Transverse colon (tissue), 4 donors: ENCODE measurements around the gene FAM241A. TPM values are rescaled to one million over a fixed set of nuclear protein-coding genes. Genes with fewer than 3 reads are reported as not detected.

Experiments used
- DNase-seq: peaks from one replicate; pipeline ENCODE4 v3.0.0-alpha.2; 2019
- H3K27ac ChIP-seq, 4 donors: fragments of 200-600 bp; sonication (generic); 2 replicates each; pipeline ENCODE4 v1.5.1; 2016 to 2018; ENCODE audit warnings: inconsistent platforms in 4 of 4
- H3K27me3 ChIP-seq: fragments of 200-600 bp; sonication (generic); 2 replicates; pipeline ENCODE4 v1.5.1; 2017; ENCODE audit warnings: inconsistent platforms
- H3K36me3 ChIP-seq, 4 donors: fragments of 200-600 bp; sonication (generic); 2 replicates each; pipeline ENCODE4 v1.5.1; 2017 to 2019; ENCODE audit warnings: inconsistent platforms in 4 of 4
- H3K4me1 ChIP-seq, 4 donors: fragments of 200-600 bp; sonication (generic); 2 replicates each; pipeline ENCODE4 v1.5.1; 2017 to 2020; ENCODE audit warnings: inconsistent platforms in 4 of 4
- H3K4me3 ChIP-seq, 4 donors: fragments of 200-600 bp; sonication (generic); 1 replicate in 1 of 4; 2 replicates in 3 of 4; pipeline versions ENCODE4 v1.5.1 to v1.6.1; 2017 to 2019; ENCODE audit warnings: inconsistent platforms in 4 of 4
- H3K9me3 ChIP-seq, 2 donors: fragments of 200-600 bp; sonication (generic); 2 replicates each; pipeline ENCODE4 v1.5.1; 2017 to 2019; ENCODE audit warnings: inconsistent platforms in 2 of 2
- CTCF ChIP-seq, 5 experiments: fragments of 200-600 bp in 3 of 5; fragments of 450-650 bp in 2 of 5; sonication (generic) in 3 of 5; IDR thresholded peaks; 1 replicate in 2 of 5; 2 replicates in 3 of 5; pipeline ENCODE4 v1.5.1; 2016 to 2017; ENCODE audit warnings: antibody characterized with exemption in 5 of 5, inconsistent platforms in 3 of 5, mild to moderate bottlenecking in 2 of 5, moderate library complexity in 1 of 5
- EP300 ChIP-seq: sonication (generic); formaldehyde crosslinking; IDR thresholded peaks from one replicate; pipeline ENCODE4 v1.6.1; 2017; ENCODE audit warnings: antibody characterized with exemption, low read depth
- POLR2A ChIP-seq: fragments of 450-650 bp; IDR thresholded peaks from one replicate; pipeline ENCODE4 v1.6.1; 2016; ENCODE audit warnings: antibody characterized with exemption, mild to moderate bottlenecking, moderate library complexity
- POLR2AphosphoS5 ChIP-seq, 3 donors: sonication (generic); formaldehyde crosslinking; IDR thresholded peaks; one replicate each; pipeline ENCODE4 v1.6.1; 2016; ENCODE audit warnings: antibody characterized with exemption in 3 of 3
- WGBS, 2 donors: methylation state at CpG; one replicate each; pipeline ENCODE4 v1.1.5; 2018; ENCODE audit warnings: low coverage in 1 of 2; 5-methylcytosine and 5-hydroxymethylcytosine counted together
- in situ Hi-C, 4 donors: fragments of 200-750 bp; cut with MboI; loops; one replicate each; pipeline versions ENCODE4 v1.15.0 to v1.15.1; 2017; ENCODE audit warnings: low sequenced_read_pairs in 3 of 4, low pct_ligation_motif_present in 1 of 4, low pct_unique_long_range_greater_than_20kb in 1 of 4
- intact Hi-C: fragments of 100-400 bp; cut with DNase I; formaldehyde crosslinking; loops from one replicate; pipeline ENCODE4 v1.15.1; 2023; ENCODE audit warnings: low total_unique reads
- total RNA-seq, 4 donors: library from RNA; depleted of rRNA; stranded (reverse); fragments of >200 nt; gene quantifications; one replicate each; pipeline ENCODE4 v1.1.0, GENCODE V29; 2016

Gene FAM241A
- total RNA-seq, 4 donors from 2014 or later = 0.37 to 4.4 (median 1.7) TPM

GRCh38 chr4:112238833-112239232, 93.6 kb downstream of the FAM241A start:
- Histone ChIP-seq H3K4me3 (no peak overlapping the region), H3K4me1 (peaks cover 0 to 11% (median 5%) of the 10 kb centered on the region in 4 donors), H3K27ac (no peak overlapping the region), H3K36me3 (peaks cover 0 to 3% (median 0%) of the 10 kb centered on the region in 4 donors), H3K9me3 (no peaks in the 10 kb centered on the region), H3K27me3 (no peaks in the 10 kb centered on the region)
- TF ChIP-seq EP300 (no peak), POLR2AphosphoS5 (IDR thresholded peaks at IDR 0.05) (no peak), CTCF (IDR thresholded peaks at IDR 0.05) (no peak), POLR2A (no peak)
- 96 to 100% methylated on average over 2 of the region's 2 CpGs for WGBS, 2 donors
- intact Hi-C loops = no loop called here
- DNase-seq = no peak
- in situ Hi-C loops = loop anchor here in 2 of 4 donors (10.0 to 25.0 kb wide), 4 partner anchors 46 to 398 kb away; partner anchors contain the start of genes LARP7 (in 1 of the 2), TIFA (in 1 of the 2) and ZGRF1 (in 1 of the 2)

Other genes with a start within 250 kb of the FAM241A start
- gene AP1AR, start 86.3 kb downstream of the FAM241A start, total RNA-seq = 10 to 100 TPM in 3 of 4 donors, 1 to 10 TPM in 1; 9.8 to 41.8 (median 38.7) TPM
- 1 to 10 TPM in 2 of 4 donors, under 1 TPM in 2; 0.37 to 5.9 (median 1.0) TPM for gene TIFA, start 140.4 kb downstream of the FAM241A start, total RNA-seq
- 10 to 100 TPM; 15.5 to 45.1 (median 27.4) TPM for gene ALPK1, start 151.9 kb downstream of the FAM241A start, total RNA-seq